22Rv1 (cell line): ENCODE results near the gene MYO7B.

Source experiments
- H3K27ac ChIP-seq: fragments of 450-650 bp; 2 replicates; pipeline ENCODE4 v1.5.1; 2017
- CTCF ChIP-seq: fragments of 450-650 bp; IDR thresholded peaks from 2 replicates; pipeline ENCODE4 v1.5.1; 2017; ENCODE audit warnings: mild to moderate bottlenecking
- ZFX ChIP-seq: fragments of 450-650 bp; IDR thresholded peaks from 2 replicates; pipeline ENCODE4 v1.6.1; 2017; ENCODE audit warnings: antibody characterized with exemption, borderline replicate concordance

Gene MYO7B

GRCh38 chr2:127639111-127639474 lies 103.6 kb downstream of the MYO7B start:
- TF ChIP-seq ZFX, result no peak
- TF ChIP-seq CTCF, result no peak
- H3K27ac ChIP-seq, result no peak overlapping the region

- TF ChIP-seq ZFX (no peak), CTCF (no peak)
- no peak overlapping the region for H3K27ac ChIP-seq
These were observed 104.9 kb downstream of the MYO7B start for GRCh38 chr2:127640082-127641072.

- H3K27ac ChIP-seq, result no peak overlapping the region
- no peak for TF ChIP-seq CTCF
- no peak for TF ChIP-seq ZFX
These were observed 105.7 kb downstream of the MYO7B start for GRCh38 chr2:127641133-127641532.

- no peak overlapping the region for H3K27ac ChIP-seq
- no peak for TF ChIP-seq CTCF
- TF ChIP-seq ZFX, result no peak
These were observed 106.5 kb downstream of the MYO7B start for GRCh38 chr2:127641846-127642507.

GRCh38 chr2:127642706-127643438 lies 107.4 kb downstream of the MYO7B start:
- no peak overlapping the region for H3K27ac ChIP-seq

GRCh38 chr2:127643439-127644065 lies 108.1 kb downstream of the MYO7B start:
- TF ChIP-seq CTCF (no peak), ZFX (no peak)
- no peak overlapping the region for H3K27ac ChIP-seq

More at GRCh38 chr2:127642706-127643438, 107.4 kb downstream of the MYO7B start:
- no peak for TF ChIP-seq CTCF
- TF ChIP-seq ZFX, result no peak
